Measurements from ENCODE around the gene EZH2. TPM values are rescaled to one million over a fixed set of nuclear protein-coding genes. Genes with fewer than 3 reads are reported as not detected.
A peak's percentile ranks its signal among the peaks of the same experiment; 100 is the strongest.

The EZH2 gene
- total RNA-seq, 1 donor from 2014 or later = 97.5 TPM

DNA sequence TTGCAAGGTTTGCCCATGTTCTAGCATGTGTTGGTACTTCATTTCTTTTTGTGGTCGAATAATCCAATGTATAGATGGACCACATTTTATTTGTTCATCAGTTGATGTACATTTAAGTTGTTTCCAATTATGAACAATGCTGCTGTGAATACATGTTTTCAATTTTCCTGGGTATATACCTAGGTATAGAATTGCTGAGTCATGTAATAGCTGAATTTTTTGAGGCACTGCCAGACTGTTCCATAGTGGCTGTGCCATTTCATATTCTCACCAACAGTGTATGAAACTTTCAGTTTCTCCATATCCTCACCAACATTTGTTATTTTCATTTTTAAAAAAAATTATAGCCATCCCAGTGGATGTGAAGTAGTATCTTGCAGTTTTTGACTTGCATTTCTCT is 90.5 kb downstream of the EZH2 start:
- intact Hi-C loops (cut with micrococcal nuclease) = loop anchor here (5.0 kb wide), 1 partner anchor 169 kb away; no protein-coding TSS in a partner anchor
- H3K36me3 Mint-ChIP-seq (ENCODE audit: low read depth) = peaks cover 58% of the 10 kb centered on the region
- H3K4me3 Mint-ChIP-seq = no peak overlapping the region
- DNase-seq (ENCODE audit: low spot score) = no peak
- H3K4me1 Mint-ChIP-seq (ENCODE audit: low read depth) = peaks cover 12% of the 10 kb centered on the region
- H3K9me3 Mint-ChIP-seq = no peaks in the 10 kb centered on the region
- H3K27me3 Mint-ChIP-seq (ENCODE audit: insufficient read depth) = no peaks in the 10 kb centered on the region
- no peak overlapping the region for H3K27ac Mint-ChIP-seq

DNA sequence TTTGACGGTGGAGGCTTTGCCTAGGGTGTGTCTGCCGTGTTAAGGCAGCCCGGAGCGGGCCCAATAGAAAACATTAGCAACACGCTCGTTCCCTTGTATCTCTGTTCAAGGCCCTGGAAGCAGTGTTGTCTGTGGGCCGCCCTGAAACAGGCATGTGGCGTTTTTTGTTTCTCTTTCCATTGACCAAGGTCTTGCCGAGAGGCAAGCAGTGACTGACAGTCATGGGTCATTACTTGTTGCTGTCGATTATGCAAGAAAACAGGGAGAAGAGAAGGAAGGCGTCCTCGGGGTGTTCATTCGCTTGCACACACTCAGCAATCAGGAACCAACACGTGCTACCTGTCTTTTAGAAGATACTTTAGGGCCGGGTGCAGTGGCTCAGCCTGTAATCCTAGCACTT is 92.5 kb downstream of the EZH2 start:
- H3K4me3 Mint-ChIP-seq = no peak overlapping the region
- H3K4me1 Mint-ChIP-seq (ENCODE audit: low read depth) = peaks cover 12% of the 10 kb centered on the region
- no peaks in the 10 kb centered on the region for H3K27me3 Mint-ChIP-seq (ENCODE audit: insufficient read depth)
- H3K36me3 Mint-ChIP-seq (ENCODE audit: low read depth) = peaks cover 64% of the 10 kb centered on the region
- intact Hi-C loops (cut with micrococcal nuclease) = loop anchor here (5.0 kb wide), 1 partner anchor 171 kb away; no protein-coding TSS in a partner anchor
- no peak for DNase-seq (ENCODE audit: low spot score)
- H3K9me3 Mint-ChIP-seq = no peaks in the 10 kb centered on the region
- H3K27ac Mint-ChIP-seq = no peak overlapping the region

DNA sequence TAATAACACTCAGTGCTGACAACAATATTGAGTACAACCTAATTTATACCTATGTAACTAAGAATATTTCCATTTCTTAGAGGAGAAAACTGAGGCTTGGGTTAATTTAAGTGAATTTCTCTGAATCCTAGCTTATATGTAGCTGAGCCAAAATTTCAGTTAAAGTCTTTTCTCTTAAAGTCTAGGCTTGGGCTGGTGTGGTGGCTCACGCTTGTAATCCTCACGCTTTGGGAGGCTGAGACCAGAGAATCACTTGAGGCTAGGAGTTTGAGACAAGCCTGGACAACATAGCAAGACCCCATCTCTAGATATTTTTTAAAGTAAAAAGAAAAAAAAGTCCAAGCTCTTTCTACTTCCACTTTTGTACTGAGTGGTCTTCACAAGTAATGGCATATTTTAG is 93.2 kb downstream of the EZH2 start:
- Mint-ChIP-seq H3K4me1 (ENCODE audit: low read depth) (peaks cover 12% of the 10 kb centered on the region), H3K9me3 (no peaks in the 10 kb centered on the region), H3K27me3 (ENCODE audit: insufficient read depth) (no peaks in the 10 kb centered on the region), H3K36me3 (ENCODE audit: low read depth) (peaks cover 64% of the 10 kb centered on the region), H3K27ac (no peak overlapping the region), H3K4me3 (no peak overlapping the region)
- DNase-seq (ENCODE audit: low spot score) = no peak
- intact Hi-C loops (cut with micrococcal nuclease) = loop anchor here (5.0 kb wide), 1 partner anchor 171 kb away; no protein-coding TSS in a partner anchor

DNA sequence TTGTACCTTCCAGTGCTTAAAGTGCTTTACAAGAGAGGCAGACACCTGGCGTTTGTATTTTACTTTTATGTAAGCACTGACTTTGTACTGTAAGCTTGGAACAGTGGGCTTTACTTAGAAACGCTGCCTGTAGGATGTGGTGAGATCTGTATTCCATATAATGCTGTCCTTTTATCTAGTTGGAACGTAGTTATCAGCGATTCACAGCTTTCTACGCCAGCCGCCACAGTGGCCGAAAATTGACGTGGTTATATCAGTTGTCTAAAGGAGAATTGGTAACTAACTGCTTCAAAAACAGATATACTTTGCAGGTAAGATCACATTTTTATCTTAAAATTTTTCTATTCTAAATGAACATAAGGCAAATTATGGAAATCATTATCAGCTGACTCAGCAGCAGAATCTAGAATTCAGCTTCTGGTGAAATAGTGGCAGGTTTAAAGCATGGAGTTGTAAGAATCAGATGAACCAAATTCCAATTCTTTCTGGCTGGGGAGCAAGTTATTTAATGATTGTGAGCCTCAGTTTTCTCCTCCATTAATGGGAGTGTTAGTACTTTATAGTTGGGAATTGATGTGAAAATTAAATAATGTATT is 93.9 kb downstream of the EZH2 start:
- no peak for DNase-seq (ENCODE audit: low spot score)
- H3K36me3 Mint-ChIP-seq (ENCODE audit: low read depth) = peaks cover 63% of the 10 kb centered on the region
- no peak overlapping the region for H3K27ac Mint-ChIP-seq
- intact Hi-C loops (cut with micrococcal nuclease) = loop anchor here (5.0 kb wide), 1 partner anchor 172 kb away; no protein-coding TSS in a partner anchor
- no peaks in the 10 kb centered on the region for H3K27me3 Mint-ChIP-seq (ENCODE audit: insufficient read depth)
- no peak overlapping the region for H3K4me3 Mint-ChIP-seq
- H3K4me1 Mint-ChIP-seq (ENCODE audit: low read depth) = peaks cover 12% of the 10 kb centered on the region
- H3K9me3 Mint-ChIP-seq = no peaks in the 10 kb centered on the region

DNA sequence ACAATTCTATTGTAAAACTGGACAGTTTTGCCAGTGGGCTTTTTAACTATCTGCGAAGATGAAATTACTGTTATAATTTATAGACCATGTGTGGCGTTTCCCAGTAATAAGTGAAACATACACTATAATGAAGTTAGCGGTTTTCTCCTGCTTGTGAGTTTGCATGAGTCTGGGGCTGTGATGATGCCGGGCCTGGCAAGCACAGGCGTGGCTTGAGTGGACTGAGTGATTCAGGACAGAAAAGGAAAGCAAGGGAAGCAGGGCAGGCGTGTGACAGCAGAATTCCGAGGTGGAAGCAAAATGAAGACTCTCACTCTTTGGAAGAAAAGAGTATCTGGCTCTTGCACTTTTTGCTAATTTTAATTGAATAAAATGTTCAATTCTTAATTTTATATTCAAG is 94.9 kb downstream of the EZH2 start:
- Mint-ChIP-seq H3K4me1 (ENCODE audit: low read depth) (peaks cover 11% of the 10 kb centered on the region), H3K27ac (no peak overlapping the region), H3K4me3 (no peak overlapping the region), H3K9me3 (no peaks in the 10 kb centered on the region), H3K27me3 (ENCODE audit: insufficient read depth) (no peaks in the 10 kb centered on the region), H3K36me3 (ENCODE audit: low read depth) (peaks cover 59% of the 10 kb centered on the region)
- intact Hi-C loops (cut with micrococcal nuclease) = no loop called here
- DNase-seq (ENCODE audit: low spot score) = no peak

DNA sequence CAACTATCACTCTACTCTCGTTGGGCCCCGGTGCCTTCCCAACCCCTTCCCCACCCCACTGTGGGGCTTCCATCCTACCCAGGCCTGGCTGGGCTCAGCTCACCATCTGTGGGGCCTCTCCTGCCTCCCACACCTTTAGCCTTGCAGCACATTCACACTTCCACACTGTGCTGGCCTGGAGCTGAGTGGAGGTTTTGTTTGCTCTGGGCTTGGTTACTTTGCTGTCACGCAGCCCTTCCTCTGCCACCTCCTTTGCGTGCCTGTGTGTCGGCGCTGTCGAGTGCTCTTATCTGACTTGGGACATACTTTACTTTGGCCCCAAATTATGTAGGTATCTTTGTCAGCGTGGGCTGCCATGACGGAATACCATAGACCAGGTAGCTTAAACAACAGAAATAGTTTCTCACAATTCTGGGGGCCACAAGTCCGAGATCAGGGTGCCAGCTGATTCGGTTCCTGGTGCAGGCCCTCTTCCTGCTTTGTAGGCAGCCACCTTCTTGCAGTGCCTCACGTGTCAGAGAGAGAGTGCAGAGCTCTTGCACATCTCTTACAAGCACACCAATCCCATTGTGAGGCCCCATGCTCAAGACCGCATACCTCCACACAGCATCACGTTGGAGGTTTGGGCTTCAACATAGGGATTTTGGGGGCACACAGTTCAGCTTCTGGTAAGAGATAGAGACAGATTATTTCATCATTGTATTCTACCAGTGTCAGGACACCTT is 96.4 kb downstream of the EZH2 start:
- H3K9me3 Mint-ChIP-seq = no peaks in the 10 kb centered on the region
- H3K4me1 Mint-ChIP-seq (ENCODE audit: low read depth) = no peaks in the 10 kb centered on the region
- H3K27me3 Mint-ChIP-seq (ENCODE audit: insufficient read depth) = no peaks in the 10 kb centered on the region
- H3K36me3 Mint-ChIP-seq (ENCODE audit: low read depth) = peaks cover 54% of the 10 kb centered on the region
- intact Hi-C loops (cut with micrococcal nuclease) = no loop called here
- H3K4me3 Mint-ChIP-seq = no peak overlapping the region
- no peak overlapping the region for H3K27ac Mint-ChIP-seq
- DNase-seq (ENCODE audit: low spot score) = no peak

DNA sequence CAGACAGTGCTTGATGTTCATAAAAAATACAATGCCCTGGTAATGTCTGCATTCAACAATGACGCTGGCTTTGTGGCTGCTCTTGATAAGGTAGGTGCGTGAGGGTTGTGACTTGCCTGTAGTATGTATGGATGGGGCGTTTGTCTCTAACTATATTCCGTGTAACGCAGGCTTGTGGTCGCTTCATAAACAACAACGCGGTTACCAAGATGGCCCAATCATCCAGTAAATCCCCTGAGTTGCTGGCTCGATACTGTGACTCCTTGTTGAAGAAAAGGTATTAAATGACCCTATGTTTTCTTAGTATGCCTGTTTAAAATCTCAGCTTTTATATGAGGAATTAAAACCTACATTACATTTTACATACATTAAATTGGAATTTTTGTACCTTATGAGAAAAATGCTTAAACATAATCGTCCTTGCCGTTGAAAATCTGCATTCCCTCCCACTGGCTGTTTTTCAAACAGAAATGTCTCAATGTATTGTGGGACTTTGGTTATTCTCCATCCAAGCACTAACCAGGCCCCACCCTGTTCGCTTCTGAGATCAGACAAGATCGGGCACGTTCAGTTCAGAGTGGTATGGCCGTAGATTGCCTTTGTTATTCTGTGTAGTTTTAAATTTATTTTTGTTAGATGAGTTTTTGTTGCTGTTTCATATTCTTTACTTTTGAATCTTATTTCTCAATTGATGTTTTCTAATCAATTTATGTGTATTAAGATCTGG is 100.1 kb downstream of the EZH2 start:
- intact Hi-C loops (cut with micrococcal nuclease) = no loop called here
- Mint-ChIP-seq H3K36me3 (ENCODE audit: low read depth) (peaks cover 36% of the 10 kb centered on the region), H3K27me3 (ENCODE audit: insufficient read depth) (no peaks in the 10 kb centered on the region), H3K27ac (no peak overlapping the region), H3K9me3 (no peaks in the 10 kb centered on the region), H3K4me1 (ENCODE audit: low read depth) (no peaks in the 10 kb centered on the region), H3K4me3 (no peak overlapping the region)
- DNase-seq (ENCODE audit: low spot score) = no peak

DNA sequence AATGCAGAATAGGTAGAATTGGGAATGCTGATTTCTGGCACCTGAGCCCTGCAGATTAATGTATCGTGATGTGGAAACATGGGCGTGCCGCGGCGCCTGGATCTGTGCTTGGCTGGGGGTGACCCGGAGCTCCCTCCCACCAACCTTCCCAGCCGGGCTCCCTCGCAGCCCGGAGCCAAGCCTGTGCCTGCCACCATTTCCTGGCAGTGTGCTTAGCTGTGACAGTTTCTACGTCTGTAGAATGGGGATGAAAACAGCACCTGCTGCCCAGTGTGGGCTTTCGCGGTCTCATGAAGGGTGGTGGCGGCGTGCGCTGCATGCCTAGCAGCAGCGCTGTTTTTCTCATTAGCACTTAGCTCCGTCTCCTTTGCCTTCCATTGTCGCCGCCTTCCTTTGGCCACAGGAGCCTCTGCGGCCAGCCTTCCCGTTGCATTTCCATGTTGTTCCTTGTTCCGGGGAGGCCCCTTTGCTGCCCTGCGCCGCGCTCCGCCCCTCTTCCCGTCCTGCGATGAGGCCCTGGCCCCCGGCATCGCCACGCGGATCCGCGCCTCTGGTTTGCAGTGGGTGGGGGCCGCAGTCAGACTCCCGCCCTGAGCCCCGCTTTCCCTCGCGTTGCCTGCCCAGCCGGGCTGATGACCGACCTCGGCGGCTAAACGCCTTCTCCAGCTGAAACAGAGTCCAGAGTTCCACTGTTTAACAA is 101.2 kb downstream of the EZH2 start:
- no peaks in the 10 kb centered on the region for H3K27me3 Mint-ChIP-seq (ENCODE audit: insufficient read depth)
- no peak overlapping the region for H3K4me3 Mint-ChIP-seq
- H3K9me3 Mint-ChIP-seq = no peaks in the 10 kb centered on the region
- intact Hi-C loops (cut with micrococcal nuclease) = no loop called here
- peaks cover 33% of the 10 kb centered on the region for H3K36me3 Mint-ChIP-seq (ENCODE audit: low read depth)
- no peaks in the 10 kb centered on the region for H3K4me1 Mint-ChIP-seq (ENCODE audit: low read depth)
- DNase-seq (ENCODE audit: low spot score) = no peak
- H3K27ac Mint-ChIP-seq = no peak overlapping the region

DNA sequence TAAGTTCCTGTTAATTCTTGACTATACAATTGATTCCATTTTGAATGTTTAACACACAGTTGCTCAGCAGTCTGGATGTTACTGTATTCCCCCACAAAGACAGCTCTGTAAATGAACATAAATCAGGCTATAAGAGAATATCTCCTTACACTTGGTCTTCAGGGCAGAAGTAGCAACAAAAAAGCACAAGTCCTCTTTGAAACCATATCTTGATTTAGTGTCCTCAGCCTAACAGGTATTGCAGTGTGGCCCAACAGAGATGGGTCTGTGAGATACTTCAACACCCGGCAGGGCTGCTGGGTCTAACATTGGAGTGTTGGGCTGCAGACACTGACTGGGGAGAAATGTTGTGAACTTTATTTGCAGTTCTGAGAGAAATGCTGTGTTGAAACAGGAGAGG is 109.6 kb downstream of the EZH2 start:
- Mint-ChIP-seq H3K9me3 (no peaks in the 10 kb centered on the region), H3K27me3 (ENCODE audit: insufficient read depth) (no peaks in the 10 kb centered on the region), H3K36me3 (ENCODE audit: low read depth) (peaks cover 38% of the 10 kb centered on the region), H3K4me1 (ENCODE audit: low read depth) (peaks cover 30% of the 10 kb centered on the region), H3K27ac (peak overlapping the region; percentile 27), H3K4me3 (no peak overlapping the region)
- intact Hi-C loops (cut with micrococcal nuclease) = loop anchor here (10.0 kb wide), 1 partner anchor 270 kb away; no protein-coding TSS in a partner anchor
- no peak for DNase-seq (ENCODE audit: low spot score)

DNA sequence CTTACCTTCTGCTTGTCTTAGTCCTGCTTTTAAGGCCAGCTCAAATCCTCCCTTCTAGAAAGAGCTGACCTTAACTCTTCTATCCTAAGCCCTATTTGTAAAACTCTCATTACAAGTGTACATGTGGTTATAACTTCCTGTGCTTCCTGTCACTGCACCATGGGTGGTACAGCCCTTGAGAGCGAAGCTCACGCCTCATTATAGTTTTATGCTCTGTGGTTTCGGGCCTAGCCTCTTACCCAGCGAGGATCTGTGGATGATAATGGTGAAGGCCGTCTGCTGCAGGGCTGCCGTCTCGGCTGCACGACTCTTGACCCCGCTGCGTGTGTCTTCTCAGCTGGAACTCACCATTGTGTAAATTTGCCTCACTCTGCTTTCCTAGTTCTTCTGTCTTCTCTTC is 110.8 kb downstream of the EZH2 start:
- intact Hi-C loops (cut with micrococcal nuclease) = loop anchor here (2.0 to 10.0 kb wide), 2 partner anchors 189 to 269 kb away; no protein-coding TSS in a partner anchor
- H3K9me3 Mint-ChIP-seq = no peaks in the 10 kb centered on the region

DNA sequence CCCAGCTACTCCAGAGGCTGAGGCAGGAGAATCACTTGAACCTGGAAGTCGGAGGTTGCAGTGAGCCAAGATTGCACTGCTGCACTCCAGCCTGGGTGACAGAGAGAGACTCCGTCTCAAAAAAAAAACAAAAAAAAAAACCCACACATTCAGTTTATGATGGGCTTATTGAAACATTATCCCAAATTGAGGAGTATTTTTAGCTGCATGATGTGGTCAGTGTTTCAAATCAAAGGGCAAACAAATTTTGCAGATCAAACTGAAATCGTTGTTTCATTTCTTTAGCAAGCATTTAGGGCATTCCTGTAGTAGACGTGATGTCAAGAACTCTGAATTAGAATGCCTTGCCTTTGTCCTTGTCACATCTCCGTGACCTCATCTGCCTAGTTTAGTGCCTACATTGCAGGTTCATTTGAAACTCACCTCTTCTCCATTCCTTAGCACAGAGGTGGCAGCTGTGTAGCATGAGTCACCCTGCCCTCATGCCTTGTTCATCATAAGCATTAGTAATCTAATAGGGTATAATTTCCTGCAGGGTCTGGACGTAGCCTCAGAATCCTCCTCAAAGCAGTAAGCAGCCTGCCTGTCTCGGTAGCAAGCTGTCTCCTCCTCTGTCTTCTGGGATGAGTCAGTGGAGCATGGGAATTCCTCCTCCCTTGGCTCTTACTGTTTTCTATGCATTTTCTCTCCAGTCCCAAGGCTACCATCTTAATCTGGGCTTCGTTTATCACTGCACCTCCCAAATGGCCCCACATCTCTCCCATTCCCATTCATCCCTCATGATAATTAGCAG is 111.6 kb downstream of the EZH2 start:
- peaks cover 36% of the 10 kb centered on the region for H3K36me3 Mint-ChIP-seq (ENCODE audit: low read depth)
- no peak overlapping the region for H3K4me3 Mint-ChIP-seq
- no peaks in the 10 kb centered on the region for H3K9me3 Mint-ChIP-seq
- peaks cover 30% of the 10 kb centered on the region for H3K4me1 Mint-ChIP-seq (ENCODE audit: low read depth)
- no peaks in the 10 kb centered on the region for H3K27me3 Mint-ChIP-seq (ENCODE audit: insufficient read depth)
- DNase-seq (ENCODE audit: low spot score) = no peak
- intact Hi-C loops (cut with micrococcal nuclease) = loop anchor here (2.0 to 10.0 kb wide), 2 partner anchors 190 to 268 kb away; no protein-coding TSS in a partner anchor
- no peak overlapping the region for H3K27ac Mint-ChIP-seq

More for the DNA sequence above, 110.8 kb downstream of the EZH2 start:
- H3K4me1 Mint-ChIP-seq (ENCODE audit: low read depth) = peaks cover 30% of the 10 kb centered on the region
- no peak overlapping the region for H3K4me3 Mint-ChIP-seq
- H3K27me3 Mint-ChIP-seq (ENCODE audit: insufficient read depth) = no peaks in the 10 kb centered on the region
- H3K36me3 Mint-ChIP-seq (ENCODE audit: low read depth) = peaks cover 32% of the 10 kb centered on the region
- peak; percentile 35 for DNase-seq (ENCODE audit: low spot score)
- peak overlapping the region; percentile 54 for H3K27ac Mint-ChIP-seq

DNA sequence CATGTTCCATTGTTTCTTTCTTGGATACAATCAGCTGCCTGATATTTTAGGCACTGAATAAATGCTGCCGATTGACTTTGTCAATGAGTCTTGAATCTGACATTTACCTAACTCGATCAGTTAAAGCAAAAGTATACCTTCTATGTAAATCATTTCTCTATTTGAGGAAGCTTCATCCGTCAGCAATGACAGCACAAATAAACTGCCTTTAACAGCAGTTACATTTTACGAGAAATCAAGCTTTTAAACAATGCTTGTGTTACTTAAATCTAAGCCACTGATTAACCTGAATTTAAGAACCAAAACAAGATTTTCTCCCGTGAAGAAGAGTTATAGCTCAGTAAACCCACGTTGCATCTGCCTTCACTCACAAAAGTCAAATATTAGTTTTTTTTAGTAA is 114.1 kb downstream of the EZH2 start:
- no peak overlapping the region for H3K27ac Mint-ChIP-seq
- no peak overlapping the region for H3K4me3 Mint-ChIP-seq
- peaks cover 27% of the 10 kb centered on the region for H3K36me3 Mint-ChIP-seq (ENCODE audit: low read depth)
- intact Hi-C loops (cut with micrococcal nuclease) = loop anchor here (10.0 kb wide), 1 partner anchor 265 kb away; no protein-coding TSS in a partner anchor
- peaks cover 23% of the 10 kb centered on the region for H3K4me1 Mint-ChIP-seq (ENCODE audit: low read depth)
- no peak for DNase-seq (ENCODE audit: low spot score)
- no peaks in the 10 kb centered on the region for H3K9me3 Mint-ChIP-seq
- no peaks in the 10 kb centered on the region for H3K27me3 Mint-ChIP-seq (ENCODE audit: insufficient read depth)

All from activated T-helper 1 cell treated with anti-CD3 and anti-CD28 coated beads, Interleukin-12 subunit alpha, Interleukin-12 subunit beta, Interleukin-2, Interleukin-4 antibody, amounts not matched to agents 30 ng/mL and 10 ng/mL and 1 ng/mL, durations not matched to agents 14 hours and 24 hours and 36 hours (primary cell).